ENCODE measurements around the gene TASOR2. TPM values are rescaled to one million over a fixed set of nuclear protein-coding genes. Genes with fewer than 3 reads are reported as not detected.

Gene TASOR2
- total RNA-seq, 1 experiment from 2014 or later = 67.3 TPM

GRCh38 chr10:5662708-5663579 is 21.7 kb upstream of the TASOR2 start (continued):
- TF ChIP-seq ZNF425 (CRISPR knock-in tag; conservative IDR thresholded peaks at IDR 0.05) (no peak), ZNF423 (CRISPR knock-in tag; IDR thresholded peaks at IDR 0.05) (no peak)

- Mint-ChIP-seq H3K27ac (peak overlapping the region; percentile 96), H3K36me3 (no peaks in the 10 kb centered on the region), H3K9me3 (no peaks in the 10 kb centered on the region), H3K4me1 (peaks cover 54% of the 10 kb centered on the region), H3K4me3 (peak overlapping the region; percentile 38), H3K27me3 (ENCODE audit: low read depth) (peaks cover 8% of the 10 kb centered on the region)
- CTCF ChIA-PET = interaction anchor here (0.5 to 1.2 kb wide), 7 partner anchors 14 to 1495 kb away, joined by 3 to 7 read pairs (median 3); no protein-coding TSS in a partner anchor
- ATAC-seq (peak; percentile 61), DNase-seq (ENCODE audit: low spot score) (peak; percentile 58)
- POLR2A ChIA-PET = interaction anchor here (0.6 to 1.0 kb wide), 3 partner anchors 29 to 299 kb away, joined by 3 to 5 read pairs (median 3); no protein-coding TSS in a partner anchor
- TF ChIP-seq ZMAT4 (CRISPR knock-in tag; IDR thresholded peaks at IDR 0.05) (no peak), FOXP4 (CRISPR knock-in tag; IDR thresholded peaks at IDR 0.05) (no peak), USF1 (CRISPR knock-in tag; IDR thresholded peaks at IDR 0.05) (no peak), SMAD4 (CRISPR knock-in tag; IDR thresholded peaks at IDR 0.05) (no peak), ZNF219 (CRISPR knock-in tag; IDR thresholded peaks at IDR 0.05; ENCODE audit: borderline replicate concordance) (no peak), IRF1 (CRISPR knock-in tag; IDR thresholded peaks at IDR 0.05) (no peak), NR2C2 (CRISPR knock-in tag; IDR thresholded peaks at IDR 0.05) (no peak), E2F1 (CRISPR knock-in tag; IDR thresholded peaks at IDR 0.05) (no peak), GTF2I (CRISPR knock-in tag; conservative IDR thresholded peaks at IDR 0.05) (no peak), ATF6 (CRISPR knock-in tag; IDR thresholded peaks at IDR 0.05) (no peak), TEAD1 (CRISPR knock-in tag; IDR thresholded peaks at IDR 0.05) (no peak)
Observed at GRCh38 chr10:5663692-5664427, 20.8 kb upstream of the TASOR2 start.

Data from WTC11 (cell line).